Inflammatory macrophage treated with lipopolysaccharide for 1 hour (primary cell): ENCODE measurements around the gene KIRREL1.

ENCODE experiments used
- DNase-seq, 2 donors: peaks; one replicate each; pipeline ENCODE4 v3.0.0-alpha.2; 2020 to 2022

Gene KIRREL1

GRCh38 chr1:157975228-157975950, 18.1 kb upstream of the KIRREL1 start:
- DNase-seq: no peak

- DNase-seq: no peak
These were observed 16.6 kb upstream of the KIRREL1 start for GRCh38 chr1:157976888-157977287.

GRCh38 chr1:157978586-157979403, 14.7 kb upstream of the KIRREL1 start:
- no peak for DNase-seq

DNA sequence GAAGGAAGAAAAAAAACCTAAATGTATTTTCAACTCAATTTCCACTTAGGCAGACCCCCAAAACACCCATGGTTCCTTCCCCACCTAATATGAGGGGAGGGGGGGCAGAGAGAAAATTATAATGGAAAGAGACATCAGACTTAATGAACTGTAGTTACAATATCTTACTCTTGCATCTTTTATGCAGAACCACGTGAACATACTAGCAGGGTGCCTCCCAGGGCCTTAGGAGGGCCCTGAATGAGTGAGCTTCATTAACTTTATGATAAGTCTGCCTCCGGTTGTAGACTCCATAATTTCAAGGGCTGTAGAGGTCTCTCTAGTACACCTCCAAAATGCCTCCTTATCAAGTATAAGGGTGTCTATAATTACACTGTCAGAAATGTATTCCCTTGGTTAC, 11.3 kb upstream of the KIRREL1 start:
- no peak for DNase-seq

DNA sequence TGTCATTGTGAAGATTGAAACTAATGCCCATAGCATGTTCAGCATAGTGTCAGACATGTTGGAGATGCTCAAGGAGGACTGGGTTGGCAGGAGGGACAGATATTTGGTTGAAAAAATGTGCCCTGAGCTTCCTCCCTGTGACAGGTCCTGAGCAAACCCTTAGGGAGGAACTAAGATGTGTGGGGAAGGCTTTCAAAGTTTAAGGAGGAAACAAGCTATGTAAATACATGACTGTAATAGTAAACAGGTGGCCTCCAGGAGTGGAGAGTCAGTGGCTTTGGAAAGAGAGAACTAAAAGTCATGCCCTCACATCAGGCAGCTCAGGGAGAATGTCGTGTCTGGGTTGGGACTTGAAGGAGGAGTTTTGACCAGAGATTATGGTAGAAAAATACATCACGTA, 9.7 kb upstream of the KIRREL1 start:
- no peak for DNase-seq

- no peak for DNase-seq
These were observed 9.0 kb upstream of the KIRREL1 start for GRCh38 chr1:157984469-157984868.

GRCh38 chr1:157985473-157985872, 8.0 kb upstream of the KIRREL1 start:
- DNase-seq: no peak

GRCh38 chr1:157988002-157988401, 5.4 kb upstream of the KIRREL1 start:
- DNase-seq: no peak

GRCh38 chr1:157992031-157992832, 1.2 kb upstream of the KIRREL1 start:
- peak in 1 of 2 donors; percentile 67 for DNase-seq

GRCh38 chr1:157992833-157993146, 655 bp upstream of the KIRREL1 start:
- DNase-seq: no peak

DNA sequence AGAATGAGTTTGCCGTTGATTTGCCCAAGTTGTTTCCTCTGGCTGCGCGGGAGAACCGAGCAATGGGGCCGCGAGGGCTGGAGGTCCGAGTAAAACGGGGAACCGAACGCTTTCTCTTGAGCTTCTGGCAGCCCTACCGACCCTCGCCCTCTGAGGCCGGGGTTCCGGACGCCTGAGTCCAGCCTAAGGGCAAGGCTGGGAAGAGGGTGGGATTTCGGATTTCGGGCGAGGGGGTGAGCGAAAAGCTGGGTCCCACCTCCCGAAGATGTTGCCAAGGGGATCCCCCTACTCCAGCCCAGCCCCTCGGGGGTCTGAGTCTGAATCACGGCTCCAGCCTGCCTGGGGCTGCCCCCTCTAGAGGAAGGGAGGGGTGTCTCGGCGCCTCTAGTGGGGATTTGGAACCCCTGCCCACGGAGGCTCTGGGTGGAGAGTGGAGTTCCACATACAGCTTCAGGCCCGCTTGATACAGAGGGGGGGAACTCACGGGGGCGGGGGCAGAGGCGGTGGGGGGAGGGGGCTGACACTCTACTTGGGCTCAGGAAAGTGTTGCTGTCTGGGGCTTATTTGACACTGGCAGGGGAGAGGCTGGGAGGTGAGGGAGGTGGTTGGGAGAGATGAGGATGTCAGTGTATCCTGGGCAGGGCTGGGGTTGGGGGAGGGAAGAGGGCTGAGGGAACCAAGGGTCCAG, 617 bp downstream of the KIRREL1 start:
- DNase-seq: no peak

GRCh38 chr1:157994704-157995582, 1.5 kb downstream of the KIRREL1 start:
- no peak for DNase-seq

DNA sequence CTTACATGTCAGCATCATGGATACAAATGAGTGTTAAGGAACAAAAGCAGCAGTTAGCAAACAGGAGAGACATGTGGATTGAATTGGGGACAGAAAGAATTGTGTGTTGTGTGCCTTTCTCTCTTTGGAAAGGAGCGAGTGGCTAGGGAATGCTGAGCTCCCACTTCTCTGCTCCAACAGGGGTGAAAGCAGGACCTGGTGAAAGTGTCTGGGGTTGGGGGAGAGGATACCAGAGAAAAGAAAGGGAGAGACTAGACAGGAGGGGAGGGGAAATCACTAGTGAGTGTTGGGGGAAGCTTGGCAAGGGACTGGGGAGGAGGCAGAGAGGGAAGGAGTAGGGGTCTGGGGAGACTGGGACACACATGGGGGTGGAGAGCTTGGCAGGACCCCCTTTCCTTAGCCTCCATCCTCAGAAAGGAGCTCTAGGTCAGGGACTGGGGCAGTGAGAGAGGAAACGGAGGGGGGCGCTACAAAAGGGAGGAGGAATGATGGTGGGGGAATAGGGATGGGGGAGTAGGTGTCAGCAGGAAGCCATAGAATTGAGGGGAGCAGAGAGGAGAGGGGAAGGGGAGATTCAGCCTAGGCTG, 2.2 kb downstream of the KIRREL1 start:
- DNase-seq: no peak

GRCh38 chr1:157996433-157996832, 3.0 kb downstream of the KIRREL1 start:
- DNase-seq: no peak

DNA sequence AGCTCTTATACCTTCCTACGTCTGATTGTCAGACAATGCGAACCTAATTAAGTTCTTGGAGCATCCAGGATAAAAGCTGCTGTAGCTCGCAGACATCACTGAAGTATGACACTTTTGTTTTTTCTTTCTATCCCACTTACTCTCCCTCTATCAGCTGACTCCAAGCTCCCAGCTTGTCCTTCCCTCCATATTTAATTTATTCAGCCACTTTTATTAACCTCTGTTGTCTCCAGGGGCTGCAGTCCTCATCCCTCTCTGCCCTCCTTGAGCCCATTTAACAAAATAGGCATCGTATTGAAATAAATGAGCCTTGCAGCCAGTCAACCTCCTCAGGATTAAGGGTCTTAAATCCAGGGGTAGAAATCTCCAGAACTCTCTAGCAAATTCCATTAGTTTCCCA, 7.1 kb downstream of the KIRREL1 start:
- DNase-seq: no peak

- no peak for DNase-seq
These were observed 8.7 kb downstream of the KIRREL1 start for GRCh38 chr1:158002022-158002630.

- DNase-seq: no peak
These were observed 9.4 kb downstream of the KIRREL1 start for GRCh38 chr1:158002631-158003405.

DNA sequence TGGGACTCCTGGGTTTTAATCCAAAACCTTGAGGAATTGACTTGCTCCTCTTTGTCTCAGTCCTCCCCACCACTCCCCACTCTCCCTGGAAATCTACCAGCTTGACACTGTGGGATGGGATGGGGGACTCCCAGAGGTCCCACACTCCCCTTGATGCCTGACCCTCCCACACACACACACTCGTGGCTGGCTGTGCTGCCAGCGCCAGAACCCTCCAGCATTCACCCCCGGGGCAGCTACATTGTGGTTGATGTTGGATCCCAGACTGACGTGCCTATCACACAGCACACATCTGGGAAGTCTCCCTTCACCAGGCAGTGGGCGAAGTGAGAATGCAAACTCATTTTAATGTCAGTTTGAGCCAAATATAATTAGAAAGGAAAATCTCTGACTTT, 10.0 kb downstream of the KIRREL1 start:
- DNase-seq: no peak

- DNase-seq: no peak
These were observed 11.8 kb downstream of the KIRREL1 start for GRCh38 chr1:158005224-158005623.

GRCh38 chr1:158007180-158007579, 13.7 kb downstream of the KIRREL1 start:
- no peak for DNase-seq
